Measurements from ENCODE around the gene SPTBN4.
"Not testable (repeated sequence)": the region's sequence is repeated elsewhere in the genome, so short reads cannot be mapped to it uniquely, and the experiment has no call there.

The SPTBN4 gene

GRCh38 chr19:40623403-40624251 is 156.8 kb downstream of the SPTBN4 start:
- DNase-seq, result peak; percentile 43 to 46

- not testable (repeated sequence) for DNase-seq
These were observed 157.8 kb downstream of the SPTBN4 start for GRCh38 chr19:40624369-40625153.

- no peak for DNase-seq
These were observed 158.8 kb downstream of the SPTBN4 start for GRCh38 chr19:40625406-40626120.
